Measurements from ENCODE around the gene EGLN2. TPM values are rescaled to one million over a fixed set of nuclear protein-coding genes. Genes with fewer than 3 reads are reported as not detected.

Gene EGLN2
- total RNA-seq, 1 donor from 2014 or later: 86.1 TPM

DNA sequence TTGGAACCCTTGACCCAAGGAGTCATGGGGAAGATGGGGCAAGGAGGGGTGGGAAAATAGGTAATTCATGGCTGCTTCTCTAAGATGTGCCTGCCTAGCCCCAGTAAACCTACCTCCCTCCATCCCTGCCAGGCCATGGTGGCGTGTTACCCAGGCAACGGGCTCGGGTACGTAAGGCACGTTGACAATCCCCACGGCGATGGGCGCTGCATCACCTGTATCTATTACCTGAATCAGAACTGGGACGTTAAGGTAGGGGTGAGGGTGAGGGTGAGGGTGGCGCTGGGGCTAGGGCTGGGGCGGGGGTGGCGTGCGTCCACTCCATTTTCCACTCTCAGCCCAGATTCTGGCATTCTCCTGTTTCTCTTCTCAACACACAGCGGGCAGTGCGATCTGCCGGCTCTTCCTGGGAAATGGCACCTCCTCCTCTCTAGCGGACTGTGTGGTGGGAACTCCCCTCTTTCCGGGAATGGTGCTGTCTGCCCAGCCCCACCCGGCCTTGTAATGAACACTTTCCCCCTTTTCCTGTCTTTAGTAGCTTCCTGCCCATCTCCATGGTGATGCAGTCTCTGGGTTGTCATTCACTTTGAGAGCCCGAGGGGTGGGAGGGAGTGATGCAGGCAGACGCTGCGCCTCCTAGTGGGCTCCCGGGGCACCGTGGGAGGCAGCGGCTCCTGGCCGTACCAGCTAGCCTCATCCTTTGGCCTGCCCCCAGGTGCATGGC, 7.6 kb downstream of the EGLN2 start:
- FAIRE-seq: no peak
- Histone ChIP-seq H3K27me3 (ENCODE audit: control insufficient read depth, insufficient read depth, low read length) (no peaks in the 10 kb centered on the region), H3K36me3 (ENCODE audit: control insufficient read depth, insufficient read depth, low read length) (peaks cover 17% of the 10 kb centered on the region), H3K4me3 (ENCODE audit: low read depth, low read length) (no peak overlapping the region)
- peak; percentile 96 for TF ChIP-seq CTCF (IDR thresholded peaks at IDR 0.05; ENCODE audit: insufficient read depth, low read length, severe bottlenecking)
- peak; percentile 90 for DNase-seq (ENCODE audit: low read depth)

- peaks cover 16% of the 10 kb centered on the region for H3K36me3 ChIP-seq (ENCODE audit: control insufficient read depth, insufficient read depth, low read length)
These were observed 8.4 kb downstream of the EGLN2 start for GRCh38 chr19:40807147-40808020.

DNA sequence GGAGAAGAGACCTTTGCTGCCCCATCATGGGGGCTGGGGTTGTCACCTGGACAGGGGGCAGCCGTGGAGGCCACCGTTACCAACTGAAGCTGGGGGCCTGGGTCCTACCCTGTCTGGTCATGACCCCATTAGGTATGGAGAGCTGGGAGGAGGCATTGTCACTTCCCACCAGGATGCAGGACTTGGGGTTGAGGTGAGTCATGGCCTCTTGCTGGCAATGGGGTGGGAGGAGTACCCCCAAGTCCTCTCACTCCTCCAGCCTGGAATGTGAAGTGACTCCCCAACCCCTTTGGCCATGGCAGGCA, 9.0 kb downstream of the EGLN2 start:
- H3K36me3 ChIP-seq (ENCODE audit: control insufficient read depth, insufficient read depth, low read length): peaks cover 14% of the 10 kb centered on the region
- FAIRE-seq (no peak), DNase-seq (ENCODE audit: low read depth) (no peak)
- H3K4me3 ChIP-seq (ENCODE audit: low read depth, low read length): no peak overlapping the region
- no peak for TF ChIP-seq CTCF (IDR thresholded peaks at IDR 0.05; ENCODE audit: insufficient read depth, low read length, severe bottlenecking)
- no peaks in the 10 kb centered on the region for H3K27me3 ChIP-seq (ENCODE audit: control insufficient read depth, insufficient read depth, low read length)

More at GRCh38 chr19:40807147-40808020, 8.4 kb downstream of the EGLN2 start:
- no peak for DNase-seq (ENCODE audit: low read depth)
- peak; percentile 47 for TF ChIP-seq CTCF (IDR thresholded peaks at IDR 0.05; ENCODE audit: insufficient read depth, low read length, severe bottlenecking)
- H3K4me3 ChIP-seq (ENCODE audit: low read depth, low read length): no peak overlapping the region
- no peaks in the 10 kb centered on the region for H3K27me3 ChIP-seq (ENCODE audit: control insufficient read depth, insufficient read depth, low read length)
- no peak for FAIRE-seq

GRCh38 chr19:40808497-40808896, 9.5 kb downstream of the EGLN2 start:
- Histone ChIP-seq H3K4me3 (ENCODE audit: low read depth, low read length) (no peak overlapping the region), H3K27me3 (ENCODE audit: control insufficient read depth, insufficient read depth, low read length) (no peaks in the 10 kb centered on the region), H3K36me3 (ENCODE audit: control insufficient read depth, insufficient read depth, low read length) (peaks cover 14% of the 10 kb centered on the region)
- DNase-seq (ENCODE audit: low read depth) (no peak), FAIRE-seq (no peak)
- no peak for TF ChIP-seq CTCF (IDR thresholded peaks at IDR 0.05; ENCODE audit: insufficient read depth, low read length, severe bottlenecking)

- Histone ChIP-seq H3K4me3 (ENCODE audit: low read depth, low read length) (no peak overlapping the region), H3K27me3 (ENCODE audit: control insufficient read depth, insufficient read depth, low read length) (no peaks in the 10 kb centered on the region), H3K36me3 (ENCODE audit: control insufficient read depth, insufficient read depth, low read length) (peaks cover 14% of the 10 kb centered on the region)
- TF ChIP-seq CTCF (IDR thresholded peaks at IDR 0.05; ENCODE audit: insufficient read depth, low read length, severe bottlenecking): no peak
- no peak for DNase-seq (ENCODE audit: low read depth)
- no peak for FAIRE-seq
These were observed 10.5 kb downstream of the EGLN2 start for GRCh38 chr19:40809358-40810086.

Data from bronchial epithelial cell (primary cell).